Measurements from ENCODE around the gene OCA2. TPM values are rescaled to one million over a fixed set of nuclear protein-coding genes. Genes with fewer than 3 reads are reported as not detected.

OCA2 gene
- polyA plus RNA-seq, 1 donor from 2014 or later, result 0.97 TPM

DNA sequence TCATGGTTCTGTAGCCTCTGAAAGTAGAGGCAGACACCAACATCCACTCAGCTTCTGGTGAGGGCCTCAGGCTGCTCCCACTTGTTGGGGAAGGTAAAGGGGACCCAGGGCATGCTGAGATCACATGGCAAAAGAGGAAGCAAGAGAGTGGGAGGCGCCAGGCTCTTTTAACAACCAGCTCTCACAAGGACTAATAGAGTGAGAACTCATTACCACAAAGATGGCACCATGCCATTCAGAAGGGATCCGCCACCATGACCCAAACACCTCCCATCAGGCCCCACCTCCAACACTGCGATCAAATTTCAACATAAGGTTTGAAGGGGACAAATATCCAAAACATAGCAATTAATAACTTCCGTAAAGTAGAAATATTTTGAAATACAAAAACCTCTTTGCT, 192.3 kb downstream of the OCA2 start:
- Histone ChIP-seq H3K27me3 (ENCODE audit: insufficient read depth, low read depth, low read length) (no peaks in the 10 kb centered on the region), H3K27ac (ENCODE audit: low read length) (no peak overlapping the region), H3F3A (ENCODE audit: insufficient read depth, low read length, poor library complexity, severe bottlenecking) (no peaks in the 10 kb centered on the region), H3K9me2 (ENCODE audit: insufficient read depth, low read length) (no peaks in the 10 kb centered on the region), H2AFZ (ENCODE audit: low read depth, low read length) (no peak overlapping the region), H3K36me3 (ENCODE audit: insufficient read depth, low read length) (no peaks in the 10 kb centered on the region), H3K9me3 (ENCODE audit: low read length) (no peaks in the 10 kb centered on the region), H3K4me3 (ENCODE audit: low read length) (no peak overlapping the region), H4K20me1 (ENCODE audit: insufficient read depth) (no peaks in the 10 kb centered on the region), H3K9ac (ENCODE audit: low read length) (no peak overlapping the region), H3K79me2 (replicated peaks; ENCODE audit: insufficient read depth, low read length) (no peaks in the 10 kb centered on the region), H3K4me2 (ENCODE audit: low read length) (no peak overlapping the region)
- TF ChIP-seq EP300 (conservative IDR thresholded peaks at IDR 0.05; ENCODE audit: poor library complexity, severe bottlenecking) (no peak), MXI1 (conservative IDR thresholded peaks at IDR 0.05; ENCODE audit: poor library complexity, severe bottlenecking) (no peak), SMC3 (conservative IDR thresholded peaks at IDR 0.05; ENCODE audit: poor library complexity) (no peak), TAF1 (IDR thresholded peaks at IDR 0.05; ENCODE audit: low read depth) (no peak)
- TF ChIP-seq, protein P1, sequence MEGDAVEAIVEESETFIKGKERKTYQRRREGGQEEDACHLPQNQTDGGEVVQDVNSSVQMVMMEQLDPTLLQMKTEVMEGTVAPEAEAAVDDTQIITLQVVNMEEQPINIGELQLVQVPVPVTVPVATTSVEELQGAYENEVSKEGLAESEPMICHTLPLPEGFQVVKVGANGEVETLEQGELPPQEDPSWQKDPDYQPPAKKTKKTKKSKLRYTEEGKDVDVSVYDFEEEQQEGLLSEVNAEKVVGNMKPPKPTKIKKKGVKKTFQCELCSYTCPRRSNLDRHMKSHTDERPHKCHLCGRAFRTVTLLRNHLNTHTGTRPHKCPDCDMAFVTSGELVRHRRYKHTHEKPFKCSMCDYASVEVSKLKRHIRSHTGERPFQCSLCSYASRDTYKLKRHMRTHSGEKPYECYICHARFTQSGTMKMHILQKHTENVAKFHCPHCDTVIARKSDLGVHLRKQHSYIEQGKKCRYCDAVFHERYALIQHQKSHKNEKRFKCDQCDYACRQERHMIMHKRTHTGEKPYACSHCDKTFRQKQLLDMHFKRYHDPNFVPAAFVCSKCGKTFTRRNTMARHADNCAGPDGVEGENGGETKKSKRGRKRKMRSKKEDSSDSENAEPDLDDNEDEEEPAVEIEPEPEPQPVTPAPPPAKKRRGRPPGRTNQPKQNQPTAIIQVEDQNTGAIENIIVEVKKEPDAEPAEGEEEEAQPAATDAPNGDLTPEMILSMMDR (IDR thresholded peaks at IDR 0.05; ENCODE audit: poor library complexity, severe bottlenecking), result no peak
- TF ChIP-seq, protein P2, sequence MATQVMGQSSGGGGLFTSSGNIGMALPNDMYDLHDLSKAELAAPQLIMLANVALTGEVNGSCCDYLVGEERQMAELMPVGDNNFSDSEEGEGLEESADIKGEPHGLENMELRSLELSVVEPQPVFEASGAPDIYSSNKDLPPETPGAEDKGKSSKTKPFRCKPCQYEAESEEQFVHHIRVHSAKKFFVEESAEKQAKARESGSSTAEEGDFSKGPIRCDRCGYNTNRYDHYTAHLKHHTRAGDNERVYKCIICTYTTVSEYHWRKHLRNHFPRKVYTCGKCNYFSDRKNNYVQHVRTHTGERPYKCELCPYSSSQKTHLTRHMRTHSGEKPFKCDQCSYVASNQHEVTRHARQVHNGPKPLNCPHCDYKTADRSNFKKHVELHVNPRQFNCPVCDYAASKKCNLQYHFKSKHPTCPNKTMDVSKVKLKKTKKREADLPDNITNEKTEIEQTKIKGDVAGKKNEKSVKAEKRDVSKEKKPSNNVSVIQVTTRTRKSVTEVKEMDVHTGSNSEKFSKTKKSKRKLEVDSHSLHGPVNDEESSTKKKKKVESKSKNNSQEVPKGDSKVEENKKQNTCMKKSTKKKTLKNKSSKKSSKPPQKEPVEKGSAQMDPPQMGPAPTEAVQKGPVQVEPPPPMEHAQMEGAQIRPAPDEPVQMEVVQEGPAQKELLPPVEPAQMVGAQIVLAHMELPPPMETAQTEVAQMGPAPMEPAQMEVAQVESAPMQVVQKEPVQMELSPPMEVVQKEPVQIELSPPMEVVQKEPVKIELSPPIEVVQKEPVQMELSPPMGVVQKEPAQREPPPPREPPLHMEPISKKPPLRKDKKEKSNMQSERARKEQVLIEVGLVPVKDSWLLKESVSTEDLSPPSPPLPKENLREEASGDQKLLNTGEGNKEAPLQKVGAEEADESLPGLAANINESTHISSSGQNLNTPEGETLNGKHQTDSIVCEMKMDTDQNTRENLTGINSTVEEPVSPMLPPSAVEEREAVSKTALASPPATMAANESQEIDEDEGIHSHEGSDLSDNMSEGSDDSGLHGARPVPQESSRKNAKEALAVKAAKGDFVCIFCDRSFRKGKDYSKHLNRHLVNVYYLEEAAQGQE (IDR thresholded peaks at IDR 0.05; ENCODE audit: borderline replicate concordance), result no peak

DNA sequence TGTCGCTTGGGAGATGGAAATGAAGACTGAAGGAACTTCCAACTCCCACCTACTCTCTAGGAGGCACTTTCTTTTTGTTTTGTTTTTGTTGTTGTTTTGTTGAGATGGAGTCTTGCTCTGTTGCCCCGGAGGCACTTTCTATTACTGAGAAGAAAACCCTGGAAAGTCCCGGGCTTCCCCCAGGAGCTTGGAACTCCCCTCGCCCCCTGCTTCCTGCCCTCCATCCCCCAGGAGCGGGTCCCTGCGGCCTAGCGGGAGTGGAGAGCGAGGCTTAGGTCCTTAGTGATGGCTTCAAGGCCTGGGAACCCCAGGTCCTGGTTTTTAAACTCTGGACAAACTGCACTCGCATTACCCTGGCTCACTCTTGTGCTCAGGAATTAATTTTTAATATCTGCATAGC, 195.7 kb downstream of the OCA2 start:
- no peaks in the 10 kb centered on the region for H3K9me3 ChIP-seq (ENCODE audit: low read length)
- TF ChIP-seq MXI1 (conservative IDR thresholded peaks at IDR 0.05; ENCODE audit: poor library complexity, severe bottlenecking) (no peak), RAD21 (conservative IDR thresholded peaks at IDR 0.05) (no peak), SMC3 (conservative IDR thresholded peaks at IDR 0.05; ENCODE audit: poor library complexity) (no peak), EZH2 (IDR thresholded peaks at IDR 0.05; ENCODE audit: borderline replicate concordance, insufficient read depth, low read length, poor library complexity, severe bottlenecking) (no peak), EP300 (conservative IDR thresholded peaks at IDR 0.05; ENCODE audit: poor library complexity, severe bottlenecking) (no peak), TAF1 (IDR thresholded peaks at IDR 0.05; ENCODE audit: low read depth) (no peak), POLR2AphosphoS5 (IDR thresholded peaks at IDR 0.05) (no peak)
- TF ChIP-seq, protein P2 (IDR thresholded peaks at IDR 0.05; ENCODE audit: borderline replicate concordance), result no peak
- TF ChIP-seq, protein P1 (IDR thresholded peaks at IDR 0.05; ENCODE audit: poor library complexity, severe bottlenecking), result no peak
- H3K9ac ChIP-seq (ENCODE audit: low read length), result no peak overlapping the region

More for the DNA sequence above, 195.7 kb downstream of the OCA2 start:
- Histone ChIP-seq H3K9me2 (ENCODE audit: insufficient read depth, low read length) (no peaks in the 10 kb centered on the region), H3F3A (ENCODE audit: insufficient read depth, low read length, poor library complexity, severe bottlenecking) (no peaks in the 10 kb centered on the region), H3K4me2 (ENCODE audit: low read length) (no peak overlapping the region), H4K20me1 (ENCODE audit: insufficient read depth) (no peaks in the 10 kb centered on the region), H3K79me2 (replicated peaks; ENCODE audit: insufficient read depth, low read length) (no peaks in the 10 kb centered on the region), H3K36me3 (ENCODE audit: insufficient read depth, low read length) (no peaks in the 10 kb centered on the region), H3K27ac (ENCODE audit: low read length) (no peak overlapping the region), H3K4me3 (ENCODE audit: low read length) (no peak overlapping the region), H2AFZ (ENCODE audit: low read depth, low read length) (no peak overlapping the region), H3K27me3 (ENCODE audit: insufficient read depth, low read depth, low read length) (no peaks in the 10 kb centered on the region)

All from neural cell (in vitro differentiated cells).